Hypothalamus (tissue), 51 donors: ENCODE measurements around the gene TRAPPC3.

Experiments
- DNase-seq, 51 donors: peaks; one replicate each; lab custom pipeline; 2025; lab: John Stamatoyannopoulos, UW

Gene TRAPPC3

DNA sequence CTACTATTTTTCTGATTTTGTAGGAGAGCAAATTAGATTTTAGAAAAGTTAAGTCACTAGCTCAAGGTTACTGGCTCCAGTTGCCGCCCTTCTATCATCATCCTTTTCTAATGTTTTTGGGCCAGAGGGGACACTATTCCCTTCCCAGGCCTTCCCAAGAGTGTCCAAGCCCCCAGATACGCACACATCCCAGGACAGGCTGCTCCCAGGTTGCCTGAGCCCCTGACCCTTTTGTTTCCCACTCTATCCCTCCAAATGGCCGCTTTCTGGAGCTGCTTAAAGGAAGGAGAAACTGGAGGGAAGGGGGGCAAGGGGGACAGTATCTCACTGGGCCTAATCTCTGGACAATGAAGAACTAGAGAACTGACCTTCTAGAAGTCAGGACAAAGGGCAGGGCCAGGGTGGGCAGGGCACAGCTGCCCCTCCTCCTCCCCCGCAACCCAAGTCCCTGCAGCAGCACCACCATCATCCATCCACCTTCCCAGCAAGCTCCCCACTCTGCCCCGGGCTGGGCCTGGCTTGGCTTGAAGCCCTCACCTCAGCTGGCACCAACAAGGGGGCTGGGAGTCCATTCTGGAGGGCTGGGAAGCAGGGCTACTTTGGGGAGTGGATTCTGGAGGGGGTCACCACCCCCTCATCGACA lies 5.6 kb upstream of the TRAPPC3 start:
- peak in 12 of 51 donors; percentile 20 to 53 (median 36) for DNase-seq

- DNase-seq = no peak
Observed at GRCh38 chr1:36154335-36154734, 5.0 kb upstream of the TRAPPC3 start.

GRCh38 chr1:36153476-36153875 lies 4.2 kb upstream of the TRAPPC3 start:
- DNase-seq = no peak

DNA sequence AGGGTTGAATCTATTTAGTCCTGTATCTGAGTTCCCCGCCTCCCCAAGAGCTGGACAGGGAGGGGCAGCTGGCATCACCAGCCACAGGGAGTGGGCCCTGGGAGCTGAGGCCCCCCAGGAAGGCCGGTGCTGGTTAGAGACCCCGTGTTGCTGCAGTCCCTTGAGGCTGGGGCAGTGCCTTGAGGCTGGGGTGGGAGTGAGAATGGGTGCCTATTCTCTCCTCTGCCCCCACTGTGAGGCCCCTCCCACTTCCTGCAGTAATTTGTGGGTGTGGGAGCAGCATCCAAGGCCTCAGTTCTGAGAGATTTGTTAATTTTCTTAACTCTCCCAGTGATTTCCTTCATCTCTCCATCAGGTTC lies 2.5 kb upstream of the TRAPPC3 start:
- DNase-seq = no peak

GRCh38 chr1:36151134-36151844 lies 2.0 kb upstream of the TRAPPC3 start:
- no peak for DNase-seq

DNA sequence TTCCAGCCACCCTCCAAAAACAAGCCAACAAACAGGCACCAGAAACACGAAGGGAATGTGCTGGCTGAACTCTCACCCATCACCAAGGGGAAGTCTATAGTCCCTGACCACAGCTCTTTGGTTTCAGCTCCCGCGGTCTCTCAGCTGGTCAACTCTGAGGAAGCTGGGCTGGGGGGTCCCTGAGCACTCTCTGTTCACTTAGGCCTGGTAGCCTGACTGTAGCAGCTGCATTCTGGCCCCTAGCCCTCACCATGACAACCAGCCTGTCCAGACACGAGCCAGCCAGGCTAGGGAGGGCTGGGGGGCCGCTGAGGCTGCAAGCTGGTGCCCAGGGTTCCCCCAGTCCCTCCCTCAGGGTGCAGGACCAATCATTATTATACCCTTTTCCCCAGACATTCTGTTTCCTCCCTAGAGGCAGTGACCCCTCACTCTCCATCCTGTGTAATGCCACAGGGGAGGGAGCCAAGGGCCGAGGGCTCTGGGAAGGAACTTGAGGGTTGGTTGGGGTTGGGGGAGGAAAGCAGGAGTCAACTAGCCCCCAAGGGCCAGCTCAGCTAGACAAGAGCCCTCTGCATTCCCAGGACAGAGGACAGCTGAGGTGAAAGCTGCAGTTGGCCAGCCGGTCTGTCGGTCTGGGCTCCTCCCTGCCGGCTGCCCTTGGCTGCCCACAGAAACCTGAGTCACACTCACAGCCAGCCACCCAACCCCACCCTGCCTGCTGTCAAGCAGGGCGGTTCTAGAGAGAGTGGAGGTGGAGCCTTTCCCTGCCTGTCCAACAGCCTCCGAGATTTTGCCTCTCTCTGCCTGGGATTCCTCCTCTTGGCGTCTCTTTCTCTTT lies 1.2 kb upstream of the TRAPPC3 start:
- DNase-seq = peak in 45 of 51 donors; percentile 29 to 93 (median 71)

DNA sequence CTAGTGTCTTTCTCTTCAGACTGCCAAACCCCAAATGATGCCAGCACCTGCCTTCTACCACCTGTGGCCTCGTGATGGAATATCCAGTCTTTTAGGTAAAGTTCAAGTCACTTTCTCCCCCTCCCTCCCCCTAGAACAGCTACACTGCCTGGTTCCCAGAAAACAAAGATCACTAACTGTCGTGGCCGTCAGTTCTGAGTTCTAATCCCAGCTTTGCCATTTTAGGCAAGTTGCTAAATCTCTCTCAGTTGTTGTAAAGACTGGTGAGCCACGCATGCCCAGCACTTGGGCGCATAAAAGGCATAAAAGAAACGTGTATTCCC lies 648 bp upstream of the TRAPPC3 start:
- no peak for DNase-seq

DNA sequence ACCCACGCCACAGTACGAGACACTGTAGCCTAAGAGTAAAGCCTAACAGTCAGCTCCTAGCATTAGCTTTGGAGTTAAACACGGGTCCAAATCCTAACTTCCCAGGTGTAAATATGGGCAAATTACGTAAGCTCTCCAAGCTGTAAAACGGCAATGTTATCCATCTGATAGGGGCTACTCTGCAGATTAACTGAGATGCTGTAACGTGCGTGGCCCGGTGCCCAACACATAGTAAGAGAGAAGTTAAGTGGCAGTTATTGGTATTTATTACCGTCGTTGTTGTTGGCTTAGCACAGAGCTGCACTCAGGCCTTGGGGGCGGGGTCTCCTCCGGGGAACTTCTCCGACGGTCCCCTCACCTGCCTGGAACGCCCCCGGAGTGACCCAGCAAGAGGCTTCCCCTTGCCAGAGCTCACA lies 457 bp downstream of the TRAPPC3 start:
- DNase-seq = no peak

GRCh38 chr1:36144413-36144812 lies 4.9 kb downstream of the TRAPPC3 start:
- no peak for DNase-seq

DNA sequence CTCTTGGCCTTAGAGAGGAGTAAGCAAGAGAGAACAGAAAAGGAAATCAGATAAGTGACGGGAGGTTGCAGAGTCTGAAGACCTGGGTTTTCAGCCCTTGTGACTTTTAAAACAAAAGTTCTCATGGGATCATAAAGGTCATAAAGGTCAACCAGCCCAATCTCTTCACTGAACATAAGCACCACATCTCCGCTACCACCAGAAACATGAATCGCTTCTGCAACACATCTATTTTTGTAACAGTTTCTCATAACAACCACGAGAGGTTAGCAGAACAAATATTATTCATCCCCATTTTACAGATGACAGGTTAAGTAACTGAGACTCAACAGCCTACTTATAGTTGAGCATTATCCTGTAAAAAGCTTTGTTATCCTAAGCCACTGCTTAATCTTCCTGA lies 5.9 kb downstream of the TRAPPC3 start:
- no peak for DNase-seq

DNA sequence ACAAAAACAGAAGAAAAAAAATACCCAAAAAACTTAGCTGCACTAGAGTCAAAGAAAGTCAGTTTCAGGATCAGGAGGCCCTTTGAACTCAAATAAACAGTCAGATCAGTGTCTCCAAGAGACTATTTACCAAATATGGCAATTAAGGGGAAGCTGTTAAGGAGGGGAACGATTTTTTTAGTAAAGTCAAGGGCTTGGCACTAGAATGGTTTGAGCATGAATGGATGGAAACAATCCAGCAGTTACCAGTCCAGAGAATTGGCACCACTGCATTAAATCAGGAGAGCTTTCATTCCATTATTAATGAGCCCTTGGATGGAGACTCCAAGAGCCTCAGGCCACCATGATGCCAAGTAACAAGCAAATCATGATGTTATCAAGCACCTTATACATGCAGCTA lies 7.2 kb downstream of the TRAPPC3 start:
- DNase-seq = peak in 2 of 51 donors; percentile 9 to 31

GRCh38 chr1:36139521-36139920 lies 9.8 kb downstream of the TRAPPC3 start:
- no peak for DNase-seq

DNA sequence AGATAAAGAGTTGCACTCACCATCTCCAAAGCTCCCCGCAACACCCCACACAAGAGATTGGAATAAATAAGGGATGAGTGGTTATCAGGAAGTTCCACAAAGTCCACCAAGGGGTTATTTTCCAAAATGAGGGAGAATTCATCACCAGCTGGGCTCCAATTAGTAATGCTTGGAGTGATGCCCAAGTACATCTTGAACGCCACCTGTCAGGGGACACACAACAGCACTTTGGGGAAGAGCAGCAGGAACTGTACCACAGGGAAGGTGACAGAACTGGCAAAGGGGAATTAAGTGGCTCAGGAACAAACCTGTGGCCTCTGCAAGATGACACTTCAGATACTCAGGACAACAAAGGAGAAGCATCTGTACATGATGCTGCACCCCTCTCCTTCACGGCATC lies 11.5 kb downstream of the TRAPPC3 start:
- DNase-seq = no peak

DNA sequence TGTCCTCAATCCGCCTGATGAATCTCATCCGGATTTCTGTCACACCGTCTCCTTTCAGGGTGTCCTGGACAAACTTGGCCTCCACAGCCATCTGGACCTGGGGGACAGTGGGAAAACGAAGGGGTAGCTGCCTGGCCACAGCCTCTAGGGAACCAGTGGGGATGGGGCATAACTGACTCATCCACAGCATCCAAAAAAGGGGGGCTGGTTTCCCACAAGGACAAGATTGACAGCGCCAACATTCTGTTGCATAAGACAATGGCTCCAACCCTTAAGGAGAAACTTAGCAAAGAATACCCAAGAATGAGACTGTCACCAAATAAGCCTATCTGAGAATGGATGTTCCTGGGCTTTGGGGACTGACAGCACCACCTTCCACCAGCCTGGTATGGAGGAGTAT lies 12.1 kb downstream of the TRAPPC3 start:
- DNase-seq = no peak

- DNase-seq = peak in 6 of 51 donors; percentile 17 to 51 (median 36)
Observed at GRCh38 chr1:36136535-36136934, 12.8 kb downstream of the TRAPPC3 start.

GRCh38 chr1:36135796-36136195 lies 13.5 kb downstream of the TRAPPC3 start:
- DNase-seq = no peak

GRCh38 chr1:36135330-36135667 lies 14.0 kb downstream of the TRAPPC3 start:
- DNase-seq = no peak

- peak in 34 of 51 donors; percentile 10 to 74 (median 38) for DNase-seq
Observed at GRCh38 chr1:36134505-36135329, 14.6 kb downstream of the TRAPPC3 start.

- DNase-seq = no peak
Observed at GRCh38 chr1:36134031-36134430, 15.3 kb downstream of the TRAPPC3 start.

GRCh38 chr1:36133484-36133883 lies 15.8 kb downstream of the TRAPPC3 start:
- peak in 1 of 51 donors; percentile 70 for DNase-seq

DNA sequence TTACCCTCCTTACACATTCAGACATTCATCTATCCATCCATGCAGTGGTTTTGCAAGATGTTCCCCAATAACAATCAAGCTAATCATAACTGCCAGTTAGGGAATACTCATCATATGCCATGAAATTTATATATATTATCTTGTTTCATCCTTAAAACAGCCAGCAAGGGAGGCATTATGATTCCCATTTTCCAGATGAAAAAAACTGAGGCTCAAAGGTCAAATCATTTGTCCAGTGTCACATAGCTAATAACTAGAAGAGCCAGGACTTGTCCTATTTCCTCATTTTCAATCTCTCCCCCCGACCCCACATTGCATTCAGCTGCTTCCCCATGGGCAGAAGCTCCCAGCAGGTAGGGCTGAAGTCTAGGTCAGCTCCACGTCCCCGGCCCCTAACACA lies 17.3 kb downstream of the TRAPPC3 start:
- no peak for DNase-seq
